ENCODE results near the gene SIRT7. TPM values are rescaled to one million over a fixed set of nuclear protein-coding genes. Genes with fewer than 3 reads are reported as not detected.

The SIRT7 gene
- total RNA-seq, 6 experiments from 2014 or later, result 7.4 to 15.0 (median 12.2) TPM

DNA sequence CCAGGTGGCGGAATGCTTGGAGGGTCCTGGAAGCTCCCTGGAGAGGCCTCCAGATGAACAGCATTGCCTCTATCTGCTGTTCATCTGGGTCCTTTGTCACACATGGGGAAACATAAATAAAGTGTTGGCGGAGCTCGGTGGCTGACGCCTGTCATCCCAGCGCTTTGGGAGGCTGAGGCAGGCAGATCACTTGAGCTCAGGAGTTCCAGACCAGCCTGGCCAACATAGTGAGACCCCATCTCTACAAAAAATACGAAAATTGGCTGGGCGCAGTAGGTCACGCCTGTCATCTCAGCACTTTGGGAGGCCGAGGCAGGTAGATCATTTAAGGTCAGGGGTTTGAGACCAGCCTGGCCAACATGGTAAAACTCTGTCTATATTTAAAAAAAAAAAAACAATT is 26.9 kb upstream of the SIRT7 start:
- intact Hi-C loops (cut with DNase I), result loop anchor here in 1 of 2 donors (10.0 kb wide), 1 partner anchor 250 kb away; no protein-coding TSS in a partner anchor
- 83% methylated on average over 7 of the region's 9 CpGs for WGBS (ENCODE audit: insufficient coverage, low coverage, low lambda C conversion rate, missing lambda C conversion rate)
- TF ChIP-seq, protein P1, sequence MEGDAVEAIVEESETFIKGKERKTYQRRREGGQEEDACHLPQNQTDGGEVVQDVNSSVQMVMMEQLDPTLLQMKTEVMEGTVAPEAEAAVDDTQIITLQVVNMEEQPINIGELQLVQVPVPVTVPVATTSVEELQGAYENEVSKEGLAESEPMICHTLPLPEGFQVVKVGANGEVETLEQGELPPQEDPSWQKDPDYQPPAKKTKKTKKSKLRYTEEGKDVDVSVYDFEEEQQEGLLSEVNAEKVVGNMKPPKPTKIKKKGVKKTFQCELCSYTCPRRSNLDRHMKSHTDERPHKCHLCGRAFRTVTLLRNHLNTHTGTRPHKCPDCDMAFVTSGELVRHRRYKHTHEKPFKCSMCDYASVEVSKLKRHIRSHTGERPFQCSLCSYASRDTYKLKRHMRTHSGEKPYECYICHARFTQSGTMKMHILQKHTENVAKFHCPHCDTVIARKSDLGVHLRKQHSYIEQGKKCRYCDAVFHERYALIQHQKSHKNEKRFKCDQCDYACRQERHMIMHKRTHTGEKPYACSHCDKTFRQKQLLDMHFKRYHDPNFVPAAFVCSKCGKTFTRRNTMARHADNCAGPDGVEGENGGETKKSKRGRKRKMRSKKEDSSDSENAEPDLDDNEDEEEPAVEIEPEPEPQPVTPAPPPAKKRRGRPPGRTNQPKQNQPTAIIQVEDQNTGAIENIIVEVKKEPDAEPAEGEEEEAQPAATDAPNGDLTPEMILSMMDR (IDR thresholded peaks at IDR 0.05), result no peak
- no peak for TF ChIP-seq POLR2A (IDR thresholded peaks at IDR 0.05)
- ATAC-seq (no peak), DNase-seq (no peak)
- no peaks in the 10 kb centered on the region for H3K36me3 ChIP-seq
- no peaks in the 10 kb centered on the region for H3K27me3 ChIP-seq
- no peak overlapping the region for H3K27ac ChIP-seq
- H3K4me1 ChIP-seq, result no peaks in the 10 kb centered on the region
- no peaks in the 10 kb centered on the region for H3K9me3 ChIP-seq
- no peak overlapping the region for H3K4me3 ChIP-seq

DNA sequence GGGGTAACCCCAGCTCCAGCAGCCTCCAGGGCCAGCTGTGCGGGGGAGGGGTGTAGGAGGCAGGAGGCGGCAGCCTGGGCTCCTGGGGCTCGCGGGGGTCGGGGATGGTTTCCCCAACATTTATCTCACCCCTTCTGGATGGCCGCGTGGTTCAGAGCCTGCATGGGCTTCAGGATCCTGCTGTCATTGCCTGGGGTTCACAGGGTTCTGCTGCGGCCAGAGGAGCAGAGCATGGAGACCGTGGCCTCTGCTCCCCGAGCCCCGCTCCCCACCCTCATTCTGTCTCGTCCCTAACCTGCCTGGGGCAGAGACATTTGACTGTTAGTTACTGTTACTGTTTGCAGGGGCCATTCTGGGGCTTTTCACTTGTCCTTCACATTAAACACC is 24.2 kb upstream of the SIRT7 start:
- ATAC-seq (no peak), DNase-seq (no peak)
- TF ChIP-seq POLR2A (IDR thresholded peaks at IDR 0.05), result no peak
- TF ChIP-seq, protein P1 (IDR thresholded peaks at IDR 0.05), result no peak
- H3K4me3 ChIP-seq, result no peak overlapping the region
- H3K9me3 ChIP-seq, result no peaks in the 10 kb centered on the region
- H3K36me3 ChIP-seq, result no peaks in the 10 kb centered on the region
- peaks cover 0 to 4% (median 0%) of the 10 kb centered on the region in 4 donors for H3K4me1 ChIP-seq
- WGBS (ENCODE audit: insufficient coverage, low coverage, low lambda C conversion rate, missing lambda C conversion rate), result 71% methylated on average over 1 of the region's 12 CpGs
- no peaks in the 10 kb centered on the region for H3K27me3 ChIP-seq
- intact Hi-C loops (cut with DNase I), result loop anchor here in 1 of 2 donors (10.0 kb wide), 1 partner anchor 253 kb away; no protein-coding TSS in a partner anchor
- H3K27ac ChIP-seq, result no peak overlapping the region

DNA sequence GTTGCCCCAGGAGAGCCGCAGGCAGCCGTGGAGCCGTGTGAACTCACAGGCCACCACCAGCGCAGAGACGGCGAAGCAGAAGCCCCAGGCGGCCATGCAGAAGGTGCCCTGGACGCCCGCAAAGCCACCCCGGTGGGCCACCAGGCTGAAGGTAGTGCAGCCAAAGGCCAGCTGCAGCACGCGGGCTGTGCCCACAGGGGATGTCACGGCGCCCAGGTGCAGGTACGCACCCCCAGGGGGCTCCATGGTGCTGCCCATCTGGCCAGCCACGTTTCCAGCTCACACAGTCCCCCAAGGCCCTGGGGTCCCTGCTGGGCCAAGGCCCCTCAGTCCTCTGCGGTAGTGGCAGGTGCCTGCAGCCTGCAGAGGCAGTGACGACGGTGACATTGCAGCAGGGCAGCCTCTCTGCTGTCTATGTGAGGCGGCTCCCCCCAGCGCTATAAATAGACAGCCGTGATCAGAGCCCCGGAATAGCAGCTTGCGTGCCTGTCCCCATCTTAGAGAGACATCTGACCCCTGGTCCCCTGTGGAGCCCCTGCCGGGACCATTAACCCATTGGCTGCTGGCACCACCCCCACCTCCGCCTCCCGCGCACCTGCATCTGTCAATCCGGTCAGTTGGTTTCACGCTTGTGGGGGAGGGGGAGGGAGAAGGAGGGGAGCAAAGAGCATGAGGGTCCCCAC is 23.6 kb upstream of the SIRT7 start:
- Histone ChIP-seq H3K27me3 (no peaks in the 10 kb centered on the region), H3K27ac (no peak overlapping the region), H3K4me3 (no peak overlapping the region), H3K36me3 (no peaks in the 10 kb centered on the region), H3K9me3 (no peaks in the 10 kb centered on the region), H3K4me1 (peaks cover 0 to 8% (median 2%) of the 10 kb centered on the region in 4 donors)
- no peak for ATAC-seq
- intact Hi-C loops (cut with DNase I), result loop anchor here in 1 of 2 donors (10.0 kb wide), 1 partner anchor 253 kb away; no protein-coding TSS in a partner anchor
- WGBS (ENCODE audit: insufficient coverage, low coverage, low lambda C conversion rate, missing lambda C conversion rate), result 52% methylated on average over 14 of the region's 30 CpGs
- peak in 1 of 3 donors; percentile 54 for DNase-seq
- no peak for TF ChIP-seq POLR2A (IDR thresholded peaks at IDR 0.05)
- TF ChIP-seq, protein P1 (IDR thresholded peaks at IDR 0.05), result no peak

DNA sequence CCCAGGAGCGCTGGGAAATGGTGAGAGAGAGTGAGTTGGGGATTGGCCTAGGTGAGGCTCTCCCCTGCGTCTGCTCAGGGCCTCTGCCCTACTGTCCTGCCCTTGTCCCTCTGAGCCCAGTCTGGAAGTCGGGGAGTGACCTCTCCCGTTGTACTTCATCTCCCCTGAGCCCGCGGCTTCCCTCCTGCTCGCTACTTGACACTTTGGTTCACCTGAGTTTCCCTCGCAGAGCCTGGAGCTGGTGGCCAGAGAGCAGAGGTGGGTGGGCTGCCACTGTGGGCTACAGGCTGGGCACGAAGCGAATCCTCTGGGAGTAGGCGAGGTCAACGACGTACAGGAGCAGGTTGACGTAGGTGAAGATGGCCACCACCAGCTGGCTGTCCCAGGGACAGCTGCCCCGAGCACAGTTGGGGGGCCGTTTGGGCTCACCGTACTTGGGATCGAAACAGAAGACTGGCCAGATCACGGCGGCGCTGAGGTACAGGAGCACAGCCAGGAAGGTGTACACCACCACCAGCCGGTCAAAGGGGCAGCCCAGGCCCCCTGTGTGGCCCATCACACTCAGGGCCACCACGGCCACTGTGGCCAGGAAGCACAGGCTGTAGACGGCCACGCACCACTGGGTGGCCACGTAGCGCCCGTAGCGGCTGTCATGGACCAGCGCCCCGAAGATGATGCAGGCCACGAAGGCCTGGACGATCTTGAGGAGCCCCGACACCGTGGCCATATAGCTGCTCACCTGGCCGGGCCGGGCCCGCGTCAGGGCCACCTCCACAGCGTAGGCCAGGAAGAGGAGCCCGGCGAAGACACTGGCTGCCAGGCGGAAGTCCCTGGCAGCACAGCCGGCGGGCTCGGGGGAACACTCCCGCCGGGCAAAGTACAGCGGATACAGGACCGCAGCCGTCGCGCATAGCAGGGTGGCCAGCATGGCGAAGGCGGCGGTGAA is 22.8 kb upstream of the SIRT7 start:
- 87% methylated on average over 3 of the region's 56 CpGs for WGBS (ENCODE audit: insufficient coverage, low coverage, low lambda C conversion rate, missing lambda C conversion rate)
- Histone ChIP-seq H3K36me3 (no peaks in the 10 kb centered on the region), H3K4me3 (no peak overlapping the region), H3K4me1 (peaks cover 0 to 11% (median 3%) of the 10 kb centered on the region in 4 donors), H3K27me3 (no peaks in the 10 kb centered on the region), H3K9me3 (no peaks in the 10 kb centered on the region), H3K27ac (no peak overlapping the region)
- TF ChIP-seq POLR2A (IDR thresholded peaks at IDR 0.05), result no peak
- TF ChIP-seq, protein P1 (IDR thresholded peaks at IDR 0.05), result no peak
- intact Hi-C loops (cut with DNase I), result loop anchor here in 1 of 2 donors (10.0 kb wide), 1 partner anchor 254 kb away; no protein-coding TSS in a partner anchor
- no peak for ATAC-seq
- peak in 1 of 3 donors; percentile 42 for DNase-seq
